ENCODE results near the gene TMEM237. TPM values are rescaled to one million over a fixed set of nuclear protein-coding genes. Genes with fewer than 3 reads are reported as not detected.

The TMEM237 gene
- total and polyA plus RNA-seq, 12 donors, result 8.7 to 25.0 (median 18.2) TPM

- intact Hi-C loops (cut with DNase I), result no loop called here
- peaks cover 0 to 9% (median 0%) of the 10 kb centered on the region in 11 donors for H3K9me3 ChIP-seq
- TF ChIP-seq CTCF (IDR thresholded peaks at IDR 0.05), result no peak
- DNase-seq (no peak), ATAC-seq (no peak)
- H3K4me3 ChIP-seq, result no peak overlapping the region
- H3K27me3 ChIP-seq, result no peaks in the 10 kb centered on the region
- no peak overlapping the region for H3K27ac ChIP-seq
- H3K36me3 ChIP-seq, result no peaks in the 10 kb centered on the region
- no peaks in the 10 kb centered on the region for H3K4me1 ChIP-seq
- WGBS, 2 donors, result 96 to 98% methylated on average over 1 of the region's 1 CpG
Measured at GRCh38 chr2:201669865-201670264, 26.6 kb upstream of the TMEM237 start.

GRCh38 chr2:201668402-201668910 lies 25.2 kb upstream of the TMEM237 start:
- no peaks in the 10 kb centered on the region for H3K27me3 ChIP-seq
- ATAC-seq (no peak), DNase-seq (no peak)
- no peak overlapping the region for H3K4me3 ChIP-seq
- 52 to 55% methylated on average over 3 of the region's 3 CpGs for WGBS, 2 donors
- no peaks in the 10 kb centered on the region for H3K4me1 ChIP-seq
- TF ChIP-seq CTCF (IDR thresholded peaks at IDR 0.05), result no peak
- peaks cover 0 to 9% (median 0%) of the 10 kb centered on the region in 11 donors for H3K9me3 ChIP-seq
- H3K36me3 ChIP-seq, result no peaks in the 10 kb centered on the region
- H3K27ac ChIP-seq, result no peak overlapping the region
- intact Hi-C loops (cut with DNase I), result no loop called here

- Histone ChIP-seq H3K36me3 (no peaks in the 10 kb centered on the region), H3K27me3 (no peaks in the 10 kb centered on the region), H3K9me3 (peaks cover 0 to 2% (median 0%) of the 10 kb centered on the region in 11 donors), H3K4me1 (peaks cover 0 to 6% (median 0%) of the 10 kb centered on the region in 9 donors), H3K4me3 (no peak overlapping the region), H3K27ac (no peak overlapping the region)
- no peak for ATAC-seq
- DNase-seq, result no peak
- no peak for TF ChIP-seq CTCF (IDR thresholded peaks at IDR 0.05)
- WGBS, 2 donors, result 66 to 71% methylated on average over 8 of the region's 8 CpGs
- intact Hi-C loops (cut with DNase I), result no loop called here
Measured at GRCh38 chr2:201664334-201664733, 21.0 kb upstream of the TMEM237 start.

- Histone ChIP-seq H3K4me1 (peaks cover 0 to 6% (median 0%) of the 10 kb centered on the region in 9 donors), H3K4me3 (no peak overlapping the region), H3K27ac (no peak overlapping the region), H3K9me3 (no peaks in the 10 kb centered on the region), H3K36me3 (no peaks in the 10 kb centered on the region), H3K27me3 (no peaks in the 10 kb centered on the region)
- intact Hi-C loops (cut with DNase I), result no loop called here
- no peak for ATAC-seq
- 54 to 57% methylated on average over 5 of the region's 5 CpGs for WGBS, 2 donors
- DNase-seq, result no peak
- no peak for TF ChIP-seq CTCF (IDR thresholded peaks at IDR 0.05)
Measured at GRCh38 chr2:201661366-201661765, 18.1 kb upstream of the TMEM237 start.
